GM20000 (cell line): Measurements from ENCODE around the gene WARS2.

Experiments
- DNase-seq: peaks from one replicate; pipeline ENCODE4 v3.0.0; 2012; ENCODE audit warnings: low spot score
- TF ChIP-seq, protein P1 (sequence below): IDR thresholded peaks from 2 replicates; pipeline ENCODE4 v1.5.1; 2012; ENCODE audit warnings: mild to moderate bottlenecking, control low read depth; ENCODE audit errors: extremely low read depth, missing control alignments

The WARS2 gene

GRCh38 chr1:119004781-119005180 is 135.7 kb downstream of the WARS2 start:
- TF ChIP-seq, protein P1, sequence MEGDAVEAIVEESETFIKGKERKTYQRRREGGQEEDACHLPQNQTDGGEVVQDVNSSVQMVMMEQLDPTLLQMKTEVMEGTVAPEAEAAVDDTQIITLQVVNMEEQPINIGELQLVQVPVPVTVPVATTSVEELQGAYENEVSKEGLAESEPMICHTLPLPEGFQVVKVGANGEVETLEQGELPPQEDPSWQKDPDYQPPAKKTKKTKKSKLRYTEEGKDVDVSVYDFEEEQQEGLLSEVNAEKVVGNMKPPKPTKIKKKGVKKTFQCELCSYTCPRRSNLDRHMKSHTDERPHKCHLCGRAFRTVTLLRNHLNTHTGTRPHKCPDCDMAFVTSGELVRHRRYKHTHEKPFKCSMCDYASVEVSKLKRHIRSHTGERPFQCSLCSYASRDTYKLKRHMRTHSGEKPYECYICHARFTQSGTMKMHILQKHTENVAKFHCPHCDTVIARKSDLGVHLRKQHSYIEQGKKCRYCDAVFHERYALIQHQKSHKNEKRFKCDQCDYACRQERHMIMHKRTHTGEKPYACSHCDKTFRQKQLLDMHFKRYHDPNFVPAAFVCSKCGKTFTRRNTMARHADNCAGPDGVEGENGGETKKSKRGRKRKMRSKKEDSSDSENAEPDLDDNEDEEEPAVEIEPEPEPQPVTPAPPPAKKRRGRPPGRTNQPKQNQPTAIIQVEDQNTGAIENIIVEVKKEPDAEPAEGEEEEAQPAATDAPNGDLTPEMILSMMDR, result no peak
- DNase-seq, result no peak

DNA sequence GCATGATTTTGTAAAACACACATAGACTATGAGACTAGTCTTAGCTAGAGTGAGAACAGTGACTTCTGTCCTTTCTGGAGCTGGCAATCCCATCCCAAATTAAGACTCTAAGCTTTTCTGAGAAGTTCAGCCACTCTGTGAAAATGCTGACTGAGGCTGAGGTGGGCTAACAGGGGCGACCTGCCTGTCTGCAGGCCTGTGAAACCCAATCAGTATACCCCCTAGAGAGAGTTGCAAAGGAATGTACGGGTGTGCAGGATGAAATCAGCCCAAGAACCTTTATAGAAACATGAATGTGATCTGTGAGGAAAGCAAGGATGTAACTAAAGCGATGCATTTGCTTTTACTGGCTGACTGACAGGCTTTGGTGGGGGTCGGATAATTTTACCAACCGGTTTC is 136.3 kb downstream of the WARS2 start:
- TF ChIP-seq, protein P1, result no peak

GRCh38 chr1:119003413-119004128 is 136.9 kb downstream of the WARS2 start:
- DNase-seq, result no peak
- TF ChIP-seq, protein P1, result no peak

More for the DNA sequence above, 136.3 kb downstream of the WARS2 start:
- peak; percentile 17 for DNase-seq

DNA sequence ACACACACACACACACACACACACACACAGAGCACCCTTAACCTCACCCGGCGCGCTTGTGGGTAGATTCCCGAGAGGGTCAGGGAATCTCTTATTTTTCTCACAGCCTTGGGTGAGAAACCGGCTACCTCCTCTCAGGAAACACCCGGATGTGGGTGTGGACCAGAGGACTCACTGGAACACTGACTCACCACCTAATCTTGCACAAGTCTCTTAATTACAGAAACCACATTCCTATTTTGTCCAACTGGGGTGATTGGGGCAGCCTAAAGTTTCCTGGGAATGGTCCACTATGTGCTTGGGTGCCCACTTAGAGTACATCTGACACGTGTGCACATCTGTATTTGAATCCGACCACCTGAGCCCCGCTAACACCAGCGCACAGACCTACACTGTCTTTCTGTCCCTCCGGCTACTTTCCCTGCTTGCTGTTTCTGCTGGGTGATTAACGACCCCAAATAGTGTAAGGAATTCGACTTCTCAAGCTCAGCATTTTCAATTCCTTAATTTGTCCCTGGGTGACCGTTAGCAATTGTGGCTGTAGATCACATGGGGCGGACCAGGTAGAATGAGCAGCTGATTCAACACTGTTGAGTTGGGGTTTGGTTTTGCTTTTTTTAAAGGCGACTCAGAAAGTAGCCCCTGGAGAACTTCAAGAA is 138.3 kb downstream of the WARS2 start:
- DNase-seq, result no peak

GRCh38 chr1:119001181-119002027 is 139.0 kb downstream of the WARS2 start:
- TF ChIP-seq, protein P1, result no peak
- DNase-seq, result no peak

More for the DNA sequence above, 138.3 kb downstream of the WARS2 start:
- TF ChIP-seq, protein P1, result no peak

DNA sequence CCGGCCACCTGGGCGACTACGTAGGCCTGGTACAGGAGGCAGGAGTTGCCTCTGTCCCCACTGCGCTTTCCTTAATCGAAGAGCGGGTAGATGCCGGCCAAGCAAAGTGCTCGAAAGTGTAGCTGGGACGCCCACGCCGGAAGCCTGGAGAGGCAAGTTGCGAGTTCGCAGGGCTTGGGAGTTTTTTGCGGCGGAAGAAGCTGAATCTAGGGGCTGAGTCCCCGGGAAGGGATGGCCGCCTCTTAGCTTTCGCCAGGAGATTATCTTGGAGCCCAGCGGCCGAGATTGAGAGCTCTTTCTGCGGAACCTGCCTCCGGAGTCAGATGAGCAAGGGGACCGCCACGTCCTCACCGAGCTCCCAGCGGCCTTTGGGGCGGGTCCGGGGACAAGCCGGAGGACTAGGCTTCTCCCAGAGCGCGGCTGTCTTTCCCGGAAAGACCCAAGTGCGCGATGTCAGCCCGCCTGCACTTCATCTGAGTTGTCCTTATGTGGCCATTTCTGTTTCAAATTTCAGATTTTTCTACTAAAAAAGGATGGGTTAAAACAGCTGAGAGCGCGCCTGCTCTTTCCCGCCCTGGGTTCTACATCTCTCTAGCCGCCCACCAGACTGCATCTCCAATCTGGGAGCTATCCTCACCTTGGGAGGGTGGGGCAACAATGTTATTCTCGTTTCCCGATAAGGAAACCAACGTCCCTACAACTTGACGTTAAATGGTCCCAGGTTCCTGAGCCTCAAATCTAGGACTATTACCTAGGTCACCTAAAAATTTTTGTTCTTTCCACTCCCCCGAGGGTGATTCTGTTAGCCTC is 139.9 kb downstream of the WARS2 start:
- TF ChIP-seq, protein P1, result no peak
- no peak for DNase-seq
